GM21825 (cell line): ENCODE results near the gene CCDC183.
"Not testable (repeated sequence)": the region's sequence is repeated elsewhere in the genome, so short reads cannot be mapped to it uniquely, and the experiment has no call there.

Experiments used
- ATAC-seq: cut with Tn5 transposase; IDR thresholded peaks from one replicate; pipeline ENCODE4 v1.9.1; 2021; ENCODE audit warnings: mild to moderate bottlenecking, moderate library complexity; ENCODE audit not compliant: unreplicated experiment

Gene CCDC183

DNA sequence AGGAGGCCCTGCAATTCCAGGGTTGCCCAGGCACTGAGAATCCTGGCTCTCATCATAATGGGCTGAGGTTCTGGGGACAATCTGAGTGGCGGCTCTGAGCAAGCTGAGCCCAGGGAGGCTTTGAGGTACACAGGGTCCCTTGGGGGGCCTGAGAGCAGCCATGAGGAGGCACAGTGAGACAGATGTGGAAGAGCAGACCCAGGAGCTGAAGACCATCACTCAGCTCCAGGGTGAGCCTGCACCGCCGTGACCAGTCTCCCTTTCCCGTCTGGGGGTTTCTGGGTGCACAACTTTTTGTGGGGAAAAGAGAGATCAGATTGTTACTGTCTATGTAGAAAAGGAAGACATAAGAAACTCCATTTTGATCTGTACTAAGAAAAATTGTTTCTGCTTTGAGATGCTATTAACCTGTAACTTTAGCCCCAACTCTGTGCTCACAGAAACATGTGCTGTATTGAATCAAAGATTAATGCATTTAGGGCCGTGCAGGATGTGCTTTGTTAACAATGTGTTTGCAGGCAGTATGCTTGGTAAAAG is at the start of gene CCDC183:
TSS of gene CCDC183 (plus strand) at position 101 of the 537 bp plus-strand sequence. CDS start at position 161, 60 bp downstream.
- no peak for ATAC-seq

DNA sequence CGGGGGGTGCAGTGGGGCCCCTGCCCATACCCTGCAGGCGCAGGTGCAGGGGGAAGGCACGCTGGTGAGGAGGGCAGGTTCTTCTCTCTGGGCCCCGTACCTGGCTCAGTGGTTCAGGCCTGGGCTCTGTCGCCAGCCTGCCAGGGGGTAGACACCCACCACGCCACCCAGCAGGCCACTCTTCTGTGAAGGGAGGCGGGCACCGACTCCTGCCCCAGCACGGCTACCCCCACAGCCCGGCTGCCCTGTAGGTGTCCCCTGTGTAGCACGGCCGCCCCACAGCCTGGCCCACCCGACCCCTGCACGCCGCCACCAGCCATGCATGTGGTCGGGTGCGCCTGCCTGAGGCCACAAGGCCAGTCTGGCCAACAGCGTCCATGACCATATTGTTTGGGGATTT is 49.5 kb upstream of the CCDC183 start:
- ATAC-seq: no peak

DNA sequence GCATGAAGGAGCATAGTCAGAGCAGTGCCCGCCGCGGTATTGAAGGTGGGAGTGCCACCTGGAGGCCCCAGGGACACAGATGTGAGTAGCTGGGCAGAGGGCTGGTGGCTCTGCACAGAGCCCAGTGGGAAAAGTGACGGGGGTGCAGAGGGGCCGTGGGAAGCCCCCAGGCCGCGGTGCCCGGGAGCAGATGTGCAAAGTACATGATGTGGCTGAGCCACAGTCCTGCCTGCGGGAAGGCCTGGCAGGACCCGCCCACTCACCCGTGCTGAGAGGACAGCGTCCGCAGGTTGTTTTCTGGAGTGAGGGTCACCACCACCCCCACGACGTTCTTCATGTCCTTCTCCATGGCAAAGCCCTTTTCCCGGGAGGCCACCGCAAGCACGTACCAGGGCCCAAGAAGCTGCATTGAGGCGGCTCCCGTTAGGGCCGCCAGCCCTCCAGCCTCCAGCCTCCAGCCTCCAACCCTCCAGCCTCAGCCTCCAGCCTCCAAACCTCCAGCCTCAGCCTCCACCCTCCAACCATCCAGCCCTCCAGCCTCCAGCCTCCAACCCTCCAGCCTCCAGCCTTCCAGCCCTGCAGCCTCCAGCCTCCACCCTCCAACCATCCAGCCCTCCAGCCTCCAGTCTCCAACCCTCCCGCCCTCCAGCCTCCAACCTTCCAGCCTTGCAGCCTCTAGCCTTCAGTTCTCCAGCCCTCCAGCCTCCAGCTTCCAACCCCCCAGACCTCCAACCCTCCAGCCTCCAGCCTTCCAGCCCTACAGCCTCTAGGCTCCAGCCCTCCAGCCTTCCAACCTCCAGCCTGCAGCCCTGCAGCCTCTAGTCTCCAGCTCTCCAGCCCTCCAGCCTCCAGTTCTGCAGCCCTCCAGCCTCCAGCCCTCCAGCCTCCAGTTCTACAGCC is 48.7 kb upstream of the CCDC183 start:
- ATAC-seq: no peak

DNA sequence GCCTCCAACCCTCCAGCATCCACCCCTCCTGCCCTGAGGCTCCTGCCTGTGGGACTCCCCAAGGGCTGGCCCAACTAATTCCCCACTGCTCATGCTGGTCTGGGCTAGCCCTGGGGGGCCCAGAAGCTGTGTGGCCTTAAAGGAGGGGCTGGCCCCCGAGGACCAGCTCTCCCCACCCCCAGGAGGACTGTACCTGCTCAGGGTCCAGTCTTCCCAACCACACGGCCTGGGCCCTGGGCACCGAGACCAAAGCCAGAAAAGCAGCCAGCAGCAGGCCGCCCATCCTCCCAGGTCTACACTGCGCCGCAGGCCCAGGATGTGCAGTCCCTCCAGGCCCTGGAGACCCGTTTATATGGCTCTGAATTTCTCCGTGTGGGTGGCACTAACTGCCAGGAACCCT is 47.9 kb upstream of the CCDC183 start, which contains the start of gene LCN6:
TSS of gene LCN6 (minus strand) at position 325 of the 400 bp plus-strand sequence. CDS start at position 283, 42 bp downstream.
- no peak for ATAC-seq

DNA sequence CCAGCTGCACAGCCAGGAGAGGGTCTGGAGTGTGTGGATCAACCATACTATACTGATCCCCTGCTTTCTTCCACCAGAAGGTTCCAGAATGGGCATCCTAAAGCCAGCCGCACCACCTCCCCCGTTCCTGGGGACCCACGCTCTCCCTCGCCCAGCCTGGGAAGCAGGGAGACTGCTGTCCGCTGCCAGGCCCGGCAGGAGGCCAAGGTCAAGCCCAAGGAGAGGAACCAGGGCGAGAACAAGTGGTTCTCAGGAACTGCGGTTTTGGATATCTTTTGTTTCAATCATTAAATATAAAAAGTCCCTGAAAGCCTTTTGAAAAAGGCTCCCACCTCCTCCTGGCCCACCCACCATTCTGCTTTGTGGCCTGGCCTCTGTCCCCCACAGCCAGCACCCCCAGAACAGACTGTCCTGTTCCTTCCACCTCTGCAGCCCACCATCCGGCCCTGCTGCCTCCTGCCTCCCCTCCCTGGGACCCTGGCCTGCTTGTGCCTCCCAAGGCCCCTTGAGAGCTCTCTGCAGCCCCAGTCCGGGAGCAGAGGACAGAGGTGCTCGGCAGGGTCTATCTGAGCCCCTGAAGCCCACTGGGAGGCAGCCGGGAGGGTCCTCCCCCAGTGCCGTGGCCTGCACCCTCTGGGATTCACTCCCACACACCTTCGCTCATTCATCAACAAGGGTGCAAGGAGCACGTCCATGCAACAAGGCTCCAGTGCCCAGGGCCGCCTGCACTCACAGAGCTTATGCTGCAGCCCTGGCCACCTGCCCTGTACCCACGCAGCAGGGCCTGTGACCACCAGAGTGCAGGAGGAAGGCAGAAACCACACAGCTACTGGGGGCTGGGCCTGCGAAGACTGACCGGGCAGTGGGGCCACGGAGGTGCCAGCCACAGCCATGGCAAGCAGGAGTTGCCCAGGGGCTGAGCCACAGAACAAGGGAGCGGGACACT is 47.2 kb upstream of the CCDC183 start:
- ATAC-seq: no peak

DNA sequence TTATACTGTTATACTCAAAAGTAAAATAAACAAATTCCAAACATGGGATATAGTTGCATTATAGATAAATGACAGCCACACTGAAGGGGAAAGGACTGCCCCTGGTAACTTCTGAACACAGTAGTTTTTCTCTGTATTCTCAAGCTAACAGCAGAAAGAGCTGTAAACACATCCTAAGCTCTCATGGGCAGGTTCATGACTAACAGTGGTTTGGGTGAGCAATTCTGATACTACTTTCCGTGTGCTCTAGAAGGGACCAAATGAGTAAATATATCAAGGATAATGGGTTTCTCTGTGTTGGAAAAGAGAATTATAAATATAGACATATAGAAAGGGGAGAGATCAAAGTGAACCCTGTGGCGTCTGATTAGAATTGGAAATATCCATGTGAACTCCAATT is 45.6 kb upstream of the CCDC183 start:
- no peak for ATAC-seq

DNA sequence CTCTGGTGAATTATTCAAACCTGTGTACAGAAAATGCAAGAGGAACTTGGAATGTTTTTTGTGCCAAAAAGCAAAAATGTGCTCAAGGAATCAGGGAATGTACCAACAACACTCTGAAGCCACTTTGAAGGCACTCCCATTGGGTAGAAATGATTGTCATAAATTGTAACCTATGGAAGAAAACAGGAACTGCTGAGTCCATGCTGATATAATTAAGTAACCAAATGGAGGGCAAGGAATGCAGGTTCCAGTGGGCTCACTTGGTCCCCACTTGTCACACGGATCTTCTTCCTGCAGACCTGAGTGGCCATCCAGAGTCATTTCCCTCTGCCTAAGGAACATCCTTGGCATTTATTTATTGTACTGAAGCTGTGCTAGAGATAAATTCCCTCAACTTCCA is 44.9 kb upstream of the CCDC183 start:
- ATAC-seq: no peak

DNA sequence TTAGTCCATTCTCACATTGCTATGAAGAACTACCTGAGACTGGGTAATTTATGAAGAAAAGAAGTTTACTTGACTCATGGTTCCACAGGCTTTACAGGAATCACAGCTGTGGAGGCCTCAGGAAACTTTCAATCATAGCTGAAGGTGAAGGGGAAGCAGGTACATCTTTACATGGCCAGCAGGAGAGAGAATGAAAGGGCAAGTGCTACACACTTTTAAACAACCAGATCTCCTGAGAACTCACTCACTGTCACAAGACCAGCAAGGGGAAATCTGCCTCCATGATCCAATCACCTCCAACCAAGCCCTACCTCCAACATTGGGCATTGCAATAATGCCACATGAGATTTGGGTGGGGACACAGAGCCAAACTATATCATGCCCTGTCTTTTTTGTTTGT is 44.3 kb upstream of the CCDC183 start:
- no peak for ATAC-seq

DNA sequence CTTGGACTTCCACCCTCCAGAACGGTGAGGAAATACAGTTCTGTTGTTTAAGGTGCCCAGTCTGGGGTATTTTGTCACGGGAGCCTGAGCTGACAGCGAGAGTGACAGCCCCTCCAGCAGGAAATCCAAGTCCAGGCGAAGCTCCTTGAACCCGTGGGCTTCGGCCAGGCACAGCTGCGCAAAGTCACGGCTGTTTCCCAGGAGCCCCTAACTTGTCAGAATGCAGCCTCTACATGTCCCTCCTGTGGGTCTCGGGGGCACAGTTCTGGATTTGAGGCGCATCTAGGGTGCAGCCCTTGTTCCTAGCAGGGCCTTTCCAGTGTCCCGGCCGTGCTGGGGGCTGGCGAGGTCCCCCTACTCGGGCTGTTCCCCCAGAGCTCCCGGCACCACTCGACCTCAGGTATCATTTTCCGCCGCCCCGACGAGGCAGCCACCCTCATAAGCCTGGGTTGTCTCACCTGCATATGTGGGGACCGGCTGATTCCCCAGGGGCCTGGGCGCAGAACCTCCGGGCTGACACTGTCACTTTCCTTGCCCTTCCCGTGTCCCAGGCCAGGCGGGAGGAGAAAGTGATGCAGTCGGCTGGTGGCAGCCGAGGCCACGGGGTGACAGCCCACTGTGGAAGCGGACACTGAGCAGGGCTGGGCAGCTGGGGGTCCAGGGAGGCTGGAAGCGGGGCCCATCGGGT is 42.6 kb upstream of the CCDC183 start:
- no peak for ATAC-seq

DNA sequence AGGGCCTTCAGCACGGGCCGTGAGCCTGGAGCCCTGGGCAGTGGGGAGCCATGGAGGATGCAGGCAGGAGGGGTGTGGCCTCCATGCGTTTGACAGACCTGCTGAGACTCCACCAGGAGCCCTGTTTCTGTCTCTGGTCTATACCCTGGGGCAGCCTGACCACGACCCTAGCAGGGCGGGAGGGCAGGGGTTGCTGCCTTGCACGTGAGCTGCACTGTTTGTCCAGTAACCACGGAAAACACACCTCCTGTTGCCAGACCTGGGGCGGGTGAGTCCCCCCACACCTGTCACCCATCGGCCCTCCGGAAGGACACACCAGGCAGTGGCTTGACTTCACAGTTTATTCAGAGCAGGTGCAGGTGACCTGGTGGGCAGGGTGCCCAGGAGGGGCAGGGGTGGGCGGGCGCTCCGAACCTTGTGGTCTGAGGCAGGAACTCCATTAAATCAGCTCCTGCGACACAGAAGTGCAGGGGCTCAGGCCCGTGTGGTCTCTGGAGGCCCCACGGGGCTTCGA is 42.0 kb upstream of the CCDC183 start:
- ATAC-seq: no peak

DNA sequence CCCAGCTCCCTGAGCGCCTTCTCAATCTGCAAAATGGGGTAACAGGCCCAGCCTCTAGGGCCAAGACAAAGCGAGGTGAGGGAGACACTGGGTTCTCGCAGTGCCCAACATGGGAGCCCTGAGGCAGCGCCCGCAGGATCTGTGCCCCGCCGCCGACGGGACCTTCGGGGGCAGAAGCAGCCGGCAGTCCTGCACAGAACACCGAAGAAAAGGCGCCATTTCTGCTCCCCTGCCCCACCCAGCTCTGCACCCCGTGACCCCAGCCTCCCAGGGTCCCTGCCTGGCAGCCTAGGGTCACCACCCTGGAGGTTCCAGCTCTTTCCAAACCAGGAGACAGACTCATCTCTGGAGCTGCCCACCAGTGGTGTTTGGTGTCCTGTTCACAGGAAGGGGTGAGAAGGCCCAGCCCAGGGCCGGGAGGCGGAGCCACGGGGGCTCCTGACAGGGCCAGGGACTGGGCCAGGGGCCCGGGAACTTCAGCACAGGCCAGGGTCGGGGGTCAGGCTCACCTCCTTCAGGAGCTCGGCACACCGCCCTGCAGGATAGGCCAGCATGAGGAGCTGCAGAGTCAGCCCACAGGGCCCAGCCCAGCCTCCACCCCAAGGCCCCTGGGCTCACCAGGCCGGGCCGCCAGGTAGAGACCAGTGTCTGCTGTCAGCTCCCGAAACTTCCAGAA is 41.4 kb upstream of the CCDC183 start:
- ATAC-seq: no peak

DNA sequence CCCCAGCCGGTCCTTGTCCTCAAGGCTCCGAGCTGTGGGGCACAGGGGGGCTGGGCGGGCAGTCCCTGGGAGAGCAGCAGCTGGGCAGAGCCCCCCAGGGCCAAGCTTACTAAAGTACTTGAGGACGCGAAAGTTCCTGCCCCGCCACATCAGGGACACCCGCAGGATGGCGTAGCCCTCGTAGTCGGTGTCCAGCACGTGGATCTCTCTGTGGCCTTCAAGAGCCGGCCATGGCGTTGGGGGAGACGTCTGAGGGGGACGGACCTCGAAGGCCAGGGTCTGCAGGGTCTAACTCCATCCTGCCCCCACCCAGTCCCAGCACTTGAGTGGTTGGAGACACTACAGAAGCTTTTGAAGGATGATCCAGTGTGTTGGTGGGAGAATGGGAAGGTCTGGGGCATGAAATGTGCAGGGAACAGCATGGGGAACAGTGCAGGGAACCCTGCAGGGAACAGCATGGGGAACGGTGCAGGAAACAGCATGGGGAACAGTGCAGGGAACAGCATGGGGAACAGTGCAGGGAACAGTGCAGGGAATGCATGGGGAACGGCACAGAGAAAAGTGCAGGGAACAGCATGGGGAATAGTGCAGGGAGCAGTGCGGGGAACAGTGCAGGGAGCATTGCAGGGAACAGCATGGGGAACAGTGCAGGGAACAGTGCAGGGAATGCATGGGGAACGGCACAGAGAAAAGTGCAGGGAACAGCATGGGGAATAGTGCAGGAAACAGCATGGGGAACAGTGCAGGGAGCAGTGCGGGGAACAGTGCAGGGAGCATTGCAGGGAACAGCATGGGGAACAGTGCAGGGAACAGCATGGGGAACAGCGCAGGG is 40.6 kb upstream of the CCDC183 start:
- not testable (repeated sequence) for ATAC-seq

DNA sequence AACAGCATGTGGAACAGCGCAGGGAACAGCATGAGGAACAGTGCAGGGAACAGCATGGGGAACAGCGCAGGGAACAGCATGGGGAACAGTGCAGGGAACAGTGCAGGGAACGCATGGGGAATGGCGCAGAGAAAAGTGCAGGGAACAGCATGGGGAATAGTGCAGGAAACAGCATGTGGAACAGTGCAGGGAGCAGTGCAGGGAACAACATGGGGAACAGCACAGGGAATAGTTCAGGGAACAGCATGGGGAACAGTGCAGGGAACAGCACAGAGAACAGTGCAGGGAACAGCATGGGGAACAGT is 40.1 kb upstream of the CCDC183 start:
- no peak for ATAC-seq

DNA sequence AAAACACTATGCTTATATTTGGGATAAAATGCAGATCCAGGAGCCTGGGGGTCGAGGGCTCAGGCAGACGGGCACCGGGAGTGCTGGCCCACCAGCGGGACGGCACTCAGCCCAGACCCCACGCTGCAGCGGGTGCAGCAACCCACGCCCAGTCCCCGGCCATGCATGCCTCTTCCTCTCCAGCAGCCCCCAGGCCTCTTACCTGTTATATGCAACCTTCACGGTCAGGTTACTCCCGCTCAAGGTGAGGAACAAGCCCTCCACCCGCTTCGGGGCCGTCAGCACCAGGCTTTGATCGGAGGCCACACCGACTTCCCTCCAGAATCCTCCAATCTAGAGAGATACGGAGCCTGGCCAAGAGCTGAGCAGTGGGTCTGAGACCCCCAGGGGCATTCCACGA is 39.3 kb upstream of the CCDC183 start:
- ATAC-seq: no peak

DNA sequence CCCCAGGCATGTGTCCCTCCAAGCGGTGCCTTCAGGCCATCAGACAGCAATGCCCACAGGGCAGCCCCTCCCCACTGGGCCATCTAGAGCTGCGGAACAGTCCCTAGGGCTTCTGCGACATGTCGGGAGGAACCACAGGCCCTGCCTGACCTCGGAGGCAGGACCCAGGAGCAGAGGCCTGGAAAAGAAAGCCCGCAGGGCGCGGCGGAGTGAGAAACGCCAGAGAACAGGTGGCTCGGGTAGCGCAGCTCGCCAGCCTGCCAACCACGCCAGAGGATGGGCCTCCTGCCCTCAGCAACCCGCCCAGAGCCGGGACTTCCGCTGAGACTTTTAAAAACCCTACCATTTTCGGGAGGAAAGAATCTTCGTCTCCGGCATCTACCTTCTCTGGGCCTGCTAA is 38.8 kb upstream of the CCDC183 start:
- ATAC-seq: no peak

DNA sequence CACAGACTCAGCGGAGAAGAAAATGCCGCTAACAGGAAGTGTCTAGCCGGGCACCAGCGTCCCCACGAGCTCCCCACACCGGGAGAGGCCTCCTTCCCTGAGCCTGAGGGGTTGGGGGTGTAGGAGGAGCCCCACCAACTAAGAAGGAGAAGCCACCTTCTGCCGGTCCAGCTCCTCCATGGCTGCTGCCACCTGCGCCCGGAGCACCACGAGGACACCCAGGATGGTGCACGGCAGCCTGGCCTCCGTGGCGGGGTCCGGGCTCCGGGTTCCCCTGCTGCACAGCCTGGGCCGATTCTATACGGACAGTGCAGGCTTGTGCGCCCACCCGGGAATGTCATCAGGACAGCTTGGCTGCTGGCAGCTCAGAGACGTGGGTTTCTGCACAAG is 38.4 kb upstream of the CCDC183 start:
- ATAC-seq: no peak

DNA sequence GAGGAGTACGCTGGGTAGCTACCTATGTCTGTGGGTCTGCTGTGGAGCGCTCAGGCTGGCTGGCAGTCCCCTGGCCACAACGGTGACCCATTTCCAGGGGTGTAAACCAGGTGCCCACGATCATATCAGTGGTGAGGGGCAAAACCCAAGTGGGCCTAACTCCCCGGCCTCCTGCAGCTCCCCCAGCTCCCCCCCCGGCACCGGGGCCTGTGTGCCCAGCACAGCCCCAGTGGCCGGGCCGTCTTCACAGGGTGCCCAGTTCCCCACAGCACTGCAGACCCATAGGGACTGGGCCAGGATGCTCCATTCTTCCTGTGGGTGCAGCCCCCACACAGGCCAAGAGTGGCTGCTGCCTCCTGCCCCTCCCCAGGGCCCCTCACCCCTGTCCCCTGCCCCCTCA is 37.1 kb upstream of the CCDC183 start:
- no peak for ATAC-seq

DNA sequence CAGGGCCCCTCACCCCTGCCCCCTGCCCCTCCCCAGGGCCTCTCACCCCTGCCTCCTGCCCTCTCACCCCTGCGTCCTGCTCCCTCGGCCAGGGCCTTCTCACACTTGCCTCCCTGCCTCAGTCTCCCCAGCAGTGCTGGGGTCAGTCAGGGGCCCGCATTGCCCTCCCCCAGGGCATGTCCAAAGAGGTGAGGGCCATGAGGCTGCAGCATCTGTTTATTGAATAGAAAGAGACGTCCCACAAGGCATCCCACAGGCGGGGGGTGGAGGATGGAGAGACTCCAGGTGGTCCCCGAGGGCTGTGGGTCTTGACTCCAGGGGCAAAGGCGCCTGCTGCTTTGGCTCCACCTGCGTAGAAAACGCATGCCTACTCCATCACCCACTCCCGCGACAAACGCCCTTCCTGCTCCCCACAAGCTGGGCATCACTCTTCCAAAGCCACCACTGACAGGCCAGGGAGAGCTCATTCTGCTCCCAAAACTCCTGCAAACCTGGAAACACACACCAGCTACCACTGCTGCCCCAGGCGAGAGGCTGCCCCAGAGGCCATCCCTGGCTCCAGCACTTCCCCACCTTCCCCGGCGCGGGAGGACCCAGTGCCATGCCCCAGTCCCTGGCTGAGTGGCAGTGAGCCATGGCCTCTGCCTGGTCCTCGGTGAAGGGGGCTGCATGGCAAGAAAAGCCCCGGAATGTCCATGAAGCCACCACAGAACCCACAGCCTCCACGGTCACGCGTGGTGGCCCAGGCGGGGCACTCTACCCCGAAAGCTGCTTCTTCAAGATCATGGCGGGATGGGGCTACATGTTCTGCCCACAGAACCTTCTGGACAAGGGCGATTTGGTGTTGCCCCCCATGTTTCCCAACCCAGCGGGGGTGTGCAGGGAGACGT is 36.5 kb upstream of the CCDC183 start:
- no peak for ATAC-seq
